PC-3 (cell line): ENCODE results near the gene SAMD14. TPM values are rescaled to one million over a fixed set of nuclear protein-coding genes. Genes with fewer than 3 reads are reported as not detected.

ENCODE experiments used
- ATAC-seq: fragments of 200-7000 bp; cut with Tn5 transposase; 2 replicates; pipeline ENCODE4 v1.9.1; 2020; ENCODE audit warnings: mild to moderate bottlenecking, moderate library complexity
- BruUV-seq: library from RNA; stranded (reverse); fragments of 400-500 nt; replicated peaks from 2 replicates; lab custom pipeline; 2021; lab: Mats Ljungman, UMichigan
- CTCF ChIA-PET: fragments of 300-600 bp; sonication (Branson Sonifier 250); formaldehyde crosslinking; loops from one replicate; lab custom pipeline; 2022; ENCODE audit warnings: antibody characterized with exemption; lab: Charles Lee
- POLR2A ChIA-PET: fragments of 300-600 bp; sonication (Branson Sonifier 250); formaldehyde crosslinking; loops from one replicate; lab custom pipeline; 2022; ENCODE audit warnings: antibody characterized with exemption; ENCODE audit not compliant: unreplicated experiment; lab: Charles Lee
- DNase-seq: peaks from one replicate; pipeline ENCODE4 v3.0.0-alpha.2; 2015
- H2AFZ ChIP-seq: fragments of 300-600 bp; sonication (generic); 2 replicates; pipeline ENCODE4 v1.6.0; 2016; ENCODE audit warnings: antibody characterized with exemption, low read length
- H3F3A ChIP-seq: fragments of 300-600 bp; sonication (generic); one replicate; pipeline ENCODE4 v1.6.0; 2017; ENCODE audit warnings: antibody characterized with exemption, low read length, control low read depth, mild to moderate bottlenecking; ENCODE audit not compliant: unreplicated experiment
- H3K27ac ChIP-seq: fragments of 300-600 bp; sonication (generic); 2 replicates; pipeline ENCODE4 v1.5.1; 2016; ENCODE audit warnings: mild to moderate bottlenecking, low read length
- H3K27me3 ChIP-seq: fragments of 300-600 bp; sonication (generic); 2 replicates; pipeline ENCODE4 v1.6.1; 2016; ENCODE audit warnings: low read length, mixed read lengths
- H3K36me3 ChIP-seq: fragments of 300-600 bp; sonication (generic); 2 replicates; pipeline ENCODE4 v1.6.1; 2016; ENCODE audit warnings: low read depth, mixed run types, low read length, mixed read lengths
- H3K4me1 ChIP-seq: fragments of 300-600 bp; sonication (generic); 2 replicates; pipeline ENCODE4 v1.5.1; 2016; ENCODE audit warnings: low read length; ENCODE audit not compliant: insufficient read depth
- H3K4me2 ChIP-seq: fragments of 300-600 bp; sonication (generic); 2 replicates; pipeline ENCODE4 v1.6.0; 2016; ENCODE audit warnings: low read length
- H3K4me3 ChIP-seq: fragments of 300-600 bp; sonication (generic); 2 replicates; pipeline ENCODE4 v1.5.1; 2016; ENCODE audit warnings: mild to moderate bottlenecking, low read length, mixed read lengths
- H3K79me2 ChIP-seq: fragments of 300-600 bp; sonication (generic); 2 replicates; pipeline ENCODE4 v1.6.1; 2017; ENCODE audit warnings: low read length, mixed read lengths
- H3K9ac ChIP-seq: fragments of 300-600 bp; sonication (generic); 2 replicates; pipeline ENCODE4 v1.6.0; 2016; ENCODE audit warnings: mild to moderate bottlenecking, low read length
- H3K9me2 ChIP-seq: fragments of 300-600 bp; sonication (generic); replicated peaks from 2 replicates; pipeline ENCODE4 v1.6.1; 2016; ENCODE audit warnings: mixed run types, low read length, mixed read lengths
- H3K9me3 ChIP-seq: fragments of 300-600 bp; sonication (generic); 2 replicates; pipeline ENCODE4 v1.6.1; 2016; ENCODE audit warnings: low read length, mixed read lengths
- H4K20me1 ChIP-seq: fragments of 300-600 bp; sonication (generic); 2 replicates; pipeline ENCODE4 v1.6.1; 2016; ENCODE audit warnings: low read length, mixed read lengths
- CTCF ChIP-seq: fragments of 300-600 bp; sonication (generic); conservative IDR thresholded peaks from 2 replicates; pipeline ENCODE4 v1.5.1; 2017; ENCODE audit warnings: antibody characterized with exemption, low read depth, mild to moderate bottlenecking, low read length
- EZH2 ChIP-seq: fragments of 300-600 bp; sonication (generic); IDR thresholded peaks from one replicate; pipeline ENCODE4 v1.6.1; 2017; ENCODE audit warnings: antibody characterized with exemption, mild to moderate bottlenecking, low read length; ENCODE audit not compliant: unreplicated experiment
- EZH2phosphoT487 ChIP-seq: fragments of 300-600 bp; sonication (generic); IDR thresholded peaks from 2 replicates; pipeline ENCODE4 v1.6.1; 2018; ENCODE audit warnings: mild to moderate bottlenecking, antibody characterized with exemption, low read length, borderline replicate concordance
- intact Hi-C: fragments of 100-400 bp; cut with micrococcal nuclease; formaldehyde crosslinking; loops from 2 replicates; pipeline ENCODE4 v1.9.0; 2023
- total RNA-seq: library from RNA; depleted of rRNA; stranded (reverse); fragments of >200 nt; gene quantifications from 2 replicates; pipeline ENCODE4 v1.2.3, GENCODE V29; 2014

The SAMD14 gene
- total RNA-seq, 1 experiment from 2014 or later, result 0.11 TPM

DNA sequence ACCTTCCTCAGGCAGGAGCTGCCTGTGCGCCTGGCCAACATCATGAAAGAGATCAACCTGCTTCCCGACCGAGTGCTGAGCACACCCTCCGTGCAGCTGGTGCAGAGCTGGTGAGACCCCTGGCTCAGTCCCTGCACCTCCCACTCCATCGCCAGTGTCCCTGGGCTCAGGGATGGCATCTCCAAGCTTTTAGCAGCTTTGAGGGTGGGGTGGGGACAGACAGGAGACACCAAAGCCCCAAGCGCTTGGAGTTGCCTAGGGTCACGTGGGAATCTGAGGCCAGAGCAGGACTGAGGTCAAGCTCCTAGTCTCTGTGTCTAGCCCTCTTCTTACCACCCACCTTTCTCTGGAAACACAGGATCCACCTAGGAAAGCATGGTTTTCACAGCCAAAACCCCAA lies 32.5 kb downstream of the SAMD14 start:
- TF ChIP-seq EZH2 (no peak), EZH2phosphoT487 (no peak), CTCF (no peak)
- BruUV-seq, result no TSS peak
- Histone ChIP-seq H3K4me3 (no peak overlapping the region), H3K36me3 (no peaks in the 10 kb centered on the region; the same call in 1 of the 2 replicates), H3K79me2 (peaks cover 9% of the 10 kb centered on the region), H3K4me2 (no peak overlapping the region), H3K9me3 (no peaks in the 10 kb centered on the region), H4K20me1 (no peaks in the 10 kb centered on the region), H3K9ac (no peak overlapping the region), H3F3A (peaks cover 12% of the 10 kb centered on the region), H3K4me1 (peaks cover 19% of the 10 kb centered on the region), H3K9me2 (no peaks in the 10 kb centered on the region), H3K27me3 (no peaks in the 10 kb centered on the region), H3K27ac (no peak overlapping the region), H2AFZ (no peak overlapping the region)
- DNase-seq (no peak), ATAC-seq (no peak)
- CTCF ChIA-PET, result interaction anchor here (0.6 kb wide), 1 partner anchor 43 kb away, joined by 5 read pairs; no protein-coding TSS in a partner anchor
- intact Hi-C loops, result no loop called here
- POLR2A ChIA-PET, result no interaction called here

- no peak overlapping the region for H3K4me2 ChIP-seq
- BruUV-seq, result no TSS peak
- H3K27ac ChIP-seq, result no peak overlapping the region
- intact Hi-C loops, result no loop called here
- H3F3A ChIP-seq, result peaks cover 12% of the 10 kb centered on the region
- TF ChIP-seq CTCF, result no peak
- TF ChIP-seq EZH2phosphoT487, result no peak
- no peak for TF ChIP-seq EZH2
- H3K9ac ChIP-seq, result no peak overlapping the region
- no peak for DNase-seq
- peaks cover 9% of the 10 kb centered on the region for H3K79me2 ChIP-seq
- CTCF ChIA-PET, result no interaction called here
- no peak overlapping the region for H2AFZ ChIP-seq
- POLR2A ChIA-PET, result no interaction called here
- H3K9me3 ChIP-seq, result no peaks in the 10 kb centered on the region
- no peaks in the 10 kb centered on the region for H3K9me2 ChIP-seq
- no peaks in the 10 kb centered on the region for H3K27me3 ChIP-seq
- no peaks in the 10 kb centered on the region for H4K20me1 ChIP-seq
- H3K4me1 ChIP-seq, result peaks cover 14% of the 10 kb centered on the region
- ATAC-seq, result no peak
- H3K36me3 ChIP-seq, result no peaks in the 10 kb centered on the region; the same call in 1 of the 2 replicates
- no peak overlapping the region for H3K4me3 ChIP-seq
These were observed 33.2 kb downstream of the SAMD14 start for GRCh38 chr17:50096758-50097157.

DNA sequence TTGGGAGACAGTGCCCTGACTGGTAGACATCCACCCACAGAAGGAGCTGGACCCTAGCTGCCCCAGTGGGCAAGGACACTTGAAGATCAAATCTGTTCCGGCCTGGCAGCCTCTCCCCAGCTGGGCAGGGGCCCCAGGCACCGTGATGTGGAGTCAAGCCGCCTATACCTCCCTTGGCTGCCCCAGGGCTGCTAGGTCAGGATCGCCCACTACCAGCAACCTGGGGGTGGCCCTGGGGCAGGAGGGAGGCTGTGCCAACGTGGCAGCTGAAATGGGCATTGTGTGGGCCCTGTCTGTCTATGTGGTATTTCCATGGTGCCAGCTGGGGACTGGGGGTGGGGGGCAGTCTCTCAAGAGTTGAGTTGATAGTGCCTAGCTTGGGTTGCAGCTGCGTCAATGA lies 33.9 kb downstream of the SAMD14 start:
- Histone ChIP-seq H3F3A (peaks cover 12% of the 10 kb centered on the region), H3K4me2 (peak overlapping the region; percentile 96), H3K9me3 (no peaks in the 10 kb centered on the region), H2AFZ (no peak overlapping the region; the same call in 1 of the 2 replicates), H3K36me3 (no peaks in the 10 kb centered on the region; the same call in 1 of the 2 replicates), H3K27ac (no peak overlapping the region), H3K4me3 (peak overlapping the region; percentile 88), H3K79me2 (peaks cover 9% of the 10 kb centered on the region), H3K4me1 (peaks cover 14% of the 10 kb centered on the region), H3K9ac (peak overlapping the region; percentile 76; the same call in 1 of the 2 replicates), H3K9me2 (no peaks in the 10 kb centered on the region), H4K20me1 (no peaks in the 10 kb centered on the region), H3K27me3 (no peaks in the 10 kb centered on the region)
- DNase-seq (no peak), ATAC-seq (no peak)
- BruUV-seq, result no TSS peak
- no peak for TF ChIP-seq EZH2phosphoT487
- no peak for TF ChIP-seq CTCF
- TF ChIP-seq EZH2, result no peak
- intact Hi-C loops, result no loop called here
- POLR2A ChIA-PET, result no interaction called here
- CTCF ChIA-PET, result no interaction called here
